GM19025 (cell line): ENCODE measurements around the gene MARCHF11.

ENCODE experiments used
- ATAC-seq: cut with Tn5 transposase; IDR thresholded peaks from one replicate; pipeline ENCODE4 v1.9.1; 2021; ENCODE audit warnings: mild to moderate bottlenecking, low read depth, moderate library complexity; ENCODE audit not compliant: unreplicated experiment

Gene MARCHF11

GRCh38 chr5:16061163-16061562 is 118.4 kb downstream of the MARCHF11 start:
- no peak for ATAC-seq

DNA sequence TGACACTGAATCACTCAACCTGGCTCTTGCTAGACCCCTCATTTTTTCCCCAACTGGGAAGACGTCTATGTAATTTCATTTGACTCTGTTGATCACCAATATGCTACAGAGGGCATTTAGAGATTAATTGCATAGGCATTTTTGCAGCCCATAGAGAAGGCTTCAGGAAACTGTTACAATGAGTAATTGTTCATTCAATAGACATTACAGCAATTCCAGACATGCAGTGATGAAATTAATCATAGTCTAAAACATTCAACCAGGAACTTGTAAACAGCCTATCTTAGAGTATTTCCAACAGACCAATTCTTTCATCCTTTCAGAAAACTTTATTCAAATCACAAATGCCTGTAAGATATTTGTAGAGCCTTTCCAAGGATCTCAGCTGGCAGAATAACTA is 122.3 kb downstream of the MARCHF11 start:
- ATAC-seq = no peak

GRCh38 chr5:16051246-16051755 is 128.3 kb downstream of the MARCHF11 start:
- ATAC-seq = no peak

- no peak for ATAC-seq
These were observed 129.2 kb downstream of the MARCHF11 start for GRCh38 chr5:16050414-16050813.

DNA sequence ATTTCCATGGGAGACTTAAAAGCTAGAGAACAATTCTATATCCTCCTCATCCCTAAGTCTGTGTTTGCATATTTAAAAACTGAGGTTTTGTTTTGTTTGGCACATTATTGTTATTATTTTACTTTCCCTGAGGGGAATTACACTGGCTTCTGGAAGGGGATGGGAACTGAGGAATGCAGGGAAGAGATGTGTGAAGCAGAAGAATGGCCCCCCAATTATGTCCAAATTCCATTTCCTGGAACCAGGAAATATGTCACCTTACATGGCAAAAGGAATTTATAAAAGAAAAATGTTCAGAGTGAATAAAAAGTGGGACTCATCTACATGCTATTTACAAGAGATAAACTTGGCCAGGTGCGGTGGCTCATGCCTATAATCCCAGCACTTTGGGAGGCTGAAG is 129.8 kb downstream of the MARCHF11 start:
- no peak for ATAC-seq

- ATAC-seq = no peak
These were observed 131.5 kb downstream of the MARCHF11 start for GRCh38 chr5:16048132-16048531.

DNA sequence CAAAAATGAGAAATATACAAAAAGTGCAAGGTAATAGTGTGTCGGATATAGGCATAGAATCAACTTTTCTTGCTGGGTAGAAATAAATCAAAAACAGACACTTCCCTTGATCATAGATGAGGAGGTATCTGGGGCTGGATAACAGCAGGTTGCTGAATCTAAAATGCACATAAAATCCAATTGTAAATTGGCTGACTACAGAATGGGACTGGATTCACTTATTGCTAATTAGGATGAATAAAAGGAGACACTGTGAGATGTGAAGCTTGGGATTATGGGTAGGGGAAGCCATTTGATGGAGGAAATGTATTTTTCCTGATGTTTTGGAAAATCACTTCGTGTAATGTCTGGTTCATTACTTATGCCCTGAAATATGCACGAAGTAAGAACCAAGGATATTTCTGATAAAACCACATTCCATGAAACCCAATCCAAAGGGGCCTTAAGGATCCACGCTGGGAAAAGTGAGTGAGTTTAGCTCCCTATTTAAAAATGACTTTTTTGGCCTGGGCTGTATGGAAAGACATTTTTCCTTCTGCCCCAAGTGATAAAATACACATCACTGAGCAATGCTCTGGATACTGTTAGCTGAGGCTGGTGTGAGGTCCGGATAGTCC is 136.1 kb downstream of the MARCHF11 start:
- ATAC-seq = no peak

DNA sequence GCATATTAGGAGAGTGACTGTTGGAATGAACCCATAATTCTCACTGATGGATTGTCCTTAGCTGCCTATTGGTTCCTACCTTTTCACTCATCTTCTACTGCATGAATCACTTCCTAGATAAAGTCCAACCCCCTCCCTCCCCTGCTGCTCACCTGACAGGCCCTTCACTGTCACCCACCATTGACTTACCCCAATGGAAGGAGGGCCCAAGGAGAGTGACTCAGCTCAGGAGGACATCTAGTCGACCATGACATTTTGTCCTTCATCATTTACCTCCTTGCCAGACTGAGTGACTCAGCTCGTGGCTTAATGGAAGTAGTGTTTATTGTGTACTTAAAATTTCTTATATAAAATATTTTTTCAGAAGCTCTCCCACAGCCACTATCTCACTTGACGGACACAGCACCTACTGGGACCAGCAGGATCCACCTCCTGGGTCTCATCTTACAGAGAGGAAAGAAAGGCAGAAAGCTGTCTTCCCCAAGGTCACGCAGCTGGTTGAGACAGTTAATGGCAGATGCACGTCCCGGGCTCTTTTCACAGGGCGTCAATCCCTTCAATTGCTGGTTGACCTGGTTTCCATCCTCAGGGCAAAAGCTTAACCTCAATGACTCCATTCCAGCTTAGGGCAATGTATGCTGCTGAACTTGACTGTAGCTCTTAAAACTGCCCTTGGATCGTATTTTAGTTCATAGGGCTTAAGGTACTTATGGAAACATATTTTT is 142.3 kb downstream of the MARCHF11 start:
- no peak for ATAC-seq

GRCh38 chr5:16034319-16035001 is 145.1 kb downstream of the MARCHF11 start:
- ATAC-seq = no peak

- ATAC-seq = no peak
These were observed 146.2 kb downstream of the MARCHF11 start for GRCh38 chr5:16033187-16033925.

GRCh38 chr5:16028708-16029107 is 150.9 kb downstream of the MARCHF11 start:
- ATAC-seq = no peak

GRCh38 chr5:16025681-16026080 is 153.9 kb downstream of the MARCHF11 start:
- no peak for ATAC-seq

DNA sequence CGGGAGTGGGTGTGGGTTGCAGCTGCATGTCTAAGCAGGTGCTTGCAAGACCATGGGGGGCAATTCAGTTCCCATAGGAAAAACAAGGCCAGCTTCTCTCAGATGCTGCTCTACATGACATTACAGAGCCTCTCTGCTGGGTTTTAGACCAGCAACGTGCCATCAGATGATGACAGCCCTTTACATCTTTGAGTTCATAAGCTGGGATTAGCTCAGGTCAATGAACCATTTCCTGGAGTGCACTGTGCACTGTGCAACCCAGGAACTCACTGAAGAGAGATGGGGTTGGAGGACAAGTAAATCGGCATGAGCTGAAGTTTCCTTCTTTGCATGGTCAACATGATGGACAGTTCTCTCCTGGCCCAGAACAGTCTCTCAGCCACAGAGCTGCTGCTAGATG is 160.6 kb downstream of the MARCHF11 start:
- ATAC-seq = no peak

DNA sequence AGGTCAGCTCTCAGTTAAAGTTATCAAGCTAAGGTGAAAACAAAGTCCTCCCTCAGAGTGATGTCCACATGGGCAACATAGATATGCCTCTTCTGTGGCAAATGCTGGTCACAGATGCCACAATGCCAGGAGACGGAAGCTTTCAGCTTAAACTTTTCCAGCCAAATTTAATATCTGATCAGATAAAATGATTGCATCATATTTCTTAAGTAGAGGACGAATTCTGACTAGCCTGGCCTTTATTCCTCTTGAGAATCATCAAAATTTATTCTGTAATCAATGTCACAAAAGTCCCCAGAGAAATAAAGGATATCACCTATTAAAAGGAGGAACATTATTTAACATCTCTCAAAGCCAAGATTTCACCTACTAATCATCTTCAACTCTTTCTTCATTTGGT is 161.9 kb downstream of the MARCHF11 start:
- no peak for ATAC-seq
